ENCODE results near the gene TMEM263.
"Not testable (repeated sequence)": the region's sequence is repeated elsewhere in the genome, so short reads cannot be mapped to it uniquely, and the experiment has no call there.

DNA sequence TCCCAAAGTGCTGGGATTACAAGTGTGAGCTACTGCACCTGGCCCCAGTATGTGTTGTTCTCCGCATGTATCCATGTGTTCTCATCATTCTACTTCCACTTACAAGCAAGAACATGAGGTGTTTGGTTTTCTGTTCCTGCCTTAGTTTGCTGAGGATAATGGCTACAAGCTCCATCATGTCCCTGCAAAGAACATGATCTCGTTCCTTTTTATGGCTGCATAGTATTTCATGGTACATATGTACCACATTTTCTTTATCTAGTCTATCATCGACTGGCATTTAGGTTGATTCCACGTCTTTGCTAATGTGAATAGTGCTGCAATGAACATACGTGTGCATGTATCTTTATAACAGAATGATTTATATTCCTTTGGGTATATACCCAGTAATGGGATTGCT is 40.4 kb downstream of the TMEM263 start:
- TF ChIP-seq, protein P1, sequence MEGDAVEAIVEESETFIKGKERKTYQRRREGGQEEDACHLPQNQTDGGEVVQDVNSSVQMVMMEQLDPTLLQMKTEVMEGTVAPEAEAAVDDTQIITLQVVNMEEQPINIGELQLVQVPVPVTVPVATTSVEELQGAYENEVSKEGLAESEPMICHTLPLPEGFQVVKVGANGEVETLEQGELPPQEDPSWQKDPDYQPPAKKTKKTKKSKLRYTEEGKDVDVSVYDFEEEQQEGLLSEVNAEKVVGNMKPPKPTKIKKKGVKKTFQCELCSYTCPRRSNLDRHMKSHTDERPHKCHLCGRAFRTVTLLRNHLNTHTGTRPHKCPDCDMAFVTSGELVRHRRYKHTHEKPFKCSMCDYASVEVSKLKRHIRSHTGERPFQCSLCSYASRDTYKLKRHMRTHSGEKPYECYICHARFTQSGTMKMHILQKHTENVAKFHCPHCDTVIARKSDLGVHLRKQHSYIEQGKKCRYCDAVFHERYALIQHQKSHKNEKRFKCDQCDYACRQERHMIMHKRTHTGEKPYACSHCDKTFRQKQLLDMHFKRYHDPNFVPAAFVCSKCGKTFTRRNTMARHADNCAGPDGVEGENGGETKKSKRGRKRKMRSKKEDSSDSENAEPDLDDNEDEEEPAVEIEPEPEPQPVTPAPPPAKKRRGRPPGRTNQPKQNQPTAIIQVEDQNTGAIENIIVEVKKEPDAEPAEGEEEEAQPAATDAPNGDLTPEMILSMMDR (conservative IDR thresholded peaks at IDR 0.05 in 1 of 2, IDR thresholded peaks at IDR 0.05 in 1 of 2; ENCODE audit: low read depth in 1 of 2, low read length in 2 of 2): not testable (repeated sequence)
- TF ChIP-seq EZH2 (IDR thresholded peaks at IDR 0.05; ENCODE audit: low read length, missing control alignments): not testable (repeated sequence)
